GM10266 (cell line): Measurements from ENCODE around the gene MSI2.

ENCODE experiments used
- DNase-seq: peaks from one replicate; pipeline ENCODE4 v3.0.0; 2012; ENCODE audit errors: extremely low spot score
- TF ChIP-seq, protein P1 (sequence below): IDR thresholded peaks from 2 replicates; pipeline ENCODE4 v1.5.1; 2012; ENCODE audit warnings: mild to moderate bottlenecking, low read depth; ENCODE audit not compliant: control insufficient read depth, insufficient read depth; ENCODE audit errors: missing control alignments

Gene MSI2

GRCh38 chr17:57289613-57290012 is 33.3 kb downstream of the MSI2 start:
- TF ChIP-seq, protein P1, sequence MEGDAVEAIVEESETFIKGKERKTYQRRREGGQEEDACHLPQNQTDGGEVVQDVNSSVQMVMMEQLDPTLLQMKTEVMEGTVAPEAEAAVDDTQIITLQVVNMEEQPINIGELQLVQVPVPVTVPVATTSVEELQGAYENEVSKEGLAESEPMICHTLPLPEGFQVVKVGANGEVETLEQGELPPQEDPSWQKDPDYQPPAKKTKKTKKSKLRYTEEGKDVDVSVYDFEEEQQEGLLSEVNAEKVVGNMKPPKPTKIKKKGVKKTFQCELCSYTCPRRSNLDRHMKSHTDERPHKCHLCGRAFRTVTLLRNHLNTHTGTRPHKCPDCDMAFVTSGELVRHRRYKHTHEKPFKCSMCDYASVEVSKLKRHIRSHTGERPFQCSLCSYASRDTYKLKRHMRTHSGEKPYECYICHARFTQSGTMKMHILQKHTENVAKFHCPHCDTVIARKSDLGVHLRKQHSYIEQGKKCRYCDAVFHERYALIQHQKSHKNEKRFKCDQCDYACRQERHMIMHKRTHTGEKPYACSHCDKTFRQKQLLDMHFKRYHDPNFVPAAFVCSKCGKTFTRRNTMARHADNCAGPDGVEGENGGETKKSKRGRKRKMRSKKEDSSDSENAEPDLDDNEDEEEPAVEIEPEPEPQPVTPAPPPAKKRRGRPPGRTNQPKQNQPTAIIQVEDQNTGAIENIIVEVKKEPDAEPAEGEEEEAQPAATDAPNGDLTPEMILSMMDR = no peak
- no peak for DNase-seq

- TF ChIP-seq, protein P1 = no peak
- no peak for DNase-seq
These were observed 34.7 kb downstream of the MSI2 start for GRCh38 chr17:57290981-57291380.

DNA sequence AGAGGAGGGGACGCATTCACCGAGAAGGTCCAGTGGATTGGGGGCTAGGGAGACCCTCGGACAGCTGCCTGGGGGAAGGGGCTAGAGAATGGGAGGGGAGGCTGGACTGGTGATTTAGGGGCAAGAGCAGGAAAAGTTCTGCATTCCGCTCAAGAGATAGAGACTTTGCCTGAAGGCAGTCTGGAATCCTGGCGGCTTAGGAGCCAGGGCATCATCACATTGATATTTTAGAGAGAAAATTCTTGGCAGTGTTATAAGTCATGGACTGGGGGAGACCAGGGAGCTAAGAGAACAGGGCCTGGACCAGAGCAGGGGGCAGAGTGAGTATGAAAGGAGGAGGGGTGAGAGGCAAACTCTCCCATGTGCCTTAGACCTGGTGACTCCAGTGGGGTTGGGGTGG is 35.8 kb downstream of the MSI2 start:
- no peak for DNase-seq
- TF ChIP-seq, protein P1 = no peak

GRCh38 chr17:57293077-57293476 is 36.8 kb downstream of the MSI2 start:
- DNase-seq = no peak
- TF ChIP-seq, protein P1 = no peak

DNA sequence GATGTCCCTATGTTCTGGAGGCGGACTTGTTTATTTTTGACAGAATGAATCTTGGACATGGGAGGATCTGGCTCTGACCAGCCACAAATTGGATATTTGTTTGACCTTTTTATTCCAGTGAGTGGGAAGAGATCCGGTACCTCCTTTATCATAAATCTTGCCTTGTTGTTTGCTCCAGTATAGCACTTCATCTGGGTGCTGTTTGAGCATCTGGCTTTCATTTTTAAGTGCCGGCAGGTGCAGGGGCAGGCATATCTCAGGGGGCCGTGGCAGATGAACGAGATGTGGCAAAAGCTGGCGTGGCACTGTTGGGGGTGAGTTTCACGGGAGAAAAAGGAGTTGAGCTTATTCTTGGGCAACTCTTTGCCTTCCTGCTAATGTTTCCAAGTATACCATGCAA is 37.8 kb downstream of the MSI2 start:
- TF ChIP-seq, protein P1 = no peak
- no peak for DNase-seq

DNA sequence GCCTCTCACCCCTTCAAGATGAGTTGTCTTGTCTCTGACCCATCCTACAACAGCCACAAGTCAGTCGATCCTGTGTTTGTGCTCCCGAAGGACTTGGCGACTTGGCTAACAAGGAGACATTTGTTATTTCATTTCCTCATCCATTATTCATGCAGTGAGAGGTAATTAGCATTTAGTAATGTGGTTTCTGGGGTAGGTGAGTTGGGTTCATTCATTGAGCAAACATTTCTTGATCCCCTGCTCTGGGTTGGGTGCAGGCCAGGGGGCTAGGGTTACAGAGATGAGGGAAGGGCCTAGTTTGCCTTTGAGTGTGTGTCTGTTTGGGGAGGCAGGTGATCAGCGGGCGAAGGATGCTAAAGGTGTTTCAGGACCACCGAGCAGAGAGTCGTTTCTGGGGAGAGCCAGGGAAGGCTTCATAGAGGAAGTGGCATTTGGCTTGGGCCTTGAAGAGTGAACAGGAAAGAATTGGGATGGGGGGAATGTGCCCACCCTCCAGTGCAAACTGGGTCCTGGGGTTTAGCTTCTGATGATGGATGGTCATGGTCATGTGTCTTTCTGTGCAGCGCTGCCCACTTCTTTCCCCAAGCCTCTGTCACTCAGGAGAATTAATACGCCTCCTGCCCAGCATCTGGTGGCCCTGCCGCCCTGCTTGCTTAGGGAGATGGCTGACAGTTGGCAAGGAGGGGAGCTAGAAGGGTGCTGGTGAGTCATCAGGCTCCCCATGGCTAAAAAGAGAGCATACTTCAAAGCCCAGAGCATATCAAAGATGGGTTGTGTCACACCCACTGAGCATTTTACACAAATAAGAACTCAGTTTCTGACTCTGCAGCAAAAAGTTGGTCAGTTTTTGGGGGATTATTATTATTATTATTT is 38.5 kb downstream of the MSI2 start:
- TF ChIP-seq, protein P1 = no peak
- DNase-seq = no peak

DNA sequence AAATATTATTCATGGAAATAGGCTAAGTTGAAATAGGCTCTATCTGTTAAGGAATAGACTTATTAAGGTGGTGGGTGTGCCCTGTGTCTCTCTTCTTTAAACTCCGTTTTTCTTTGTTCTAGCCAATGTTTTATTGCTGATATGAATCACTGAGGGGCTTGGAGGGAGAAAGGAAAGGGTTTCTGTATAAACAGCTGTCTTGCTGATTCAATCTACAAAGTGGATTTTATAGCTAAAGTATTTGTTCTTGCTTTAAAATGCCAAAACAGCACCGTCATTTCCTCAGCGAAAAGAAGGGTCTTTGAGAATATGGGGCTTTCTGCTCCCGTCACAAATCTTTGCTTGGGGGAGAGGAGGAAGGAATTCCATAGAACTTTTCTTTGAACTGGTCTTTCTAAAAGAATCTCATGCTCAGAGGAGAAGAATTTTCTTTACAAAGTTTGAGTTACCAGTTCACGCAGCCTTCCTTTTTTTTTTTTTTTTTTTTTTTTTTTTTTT is 39.3 kb downstream of the MSI2 start:
- DNase-seq = no peak

More for the DNA sequence above, 39.3 kb downstream of the MSI2 start:
- TF ChIP-seq, protein P1 = no peak
